Breast epithelium (tissue), 4 donors: ENCODE data around the gene PPP2R2B. TPM values are rescaled to one million over a fixed set of nuclear protein-coding genes. Genes with fewer than 3 reads are reported as not detected.

Source experiments
- DNase-seq, 2 donors: peaks; one replicate each; pipeline ENCODE4 v3.0.0-alpha.2; 2019; ENCODE audit warnings: low spot score in 2 of 2
- H3K27ac ChIP-seq, 2 donors: fragments of 200-600 bp; sonication (generic) in 1 of 2; one replicate each; pipeline ENCODE4 v1.5.1; 2016 to 2019; ENCODE audit warnings: mild to moderate bottlenecking in 1 of 2
- H3K27me3 ChIP-seq, 2 donors: fragments of 200-600 bp; sonication (generic) in 1 of 2; one replicate each; pipeline versions ENCODE4 v1.5.1 to v1.6.0; 2017 to 2019; ENCODE audit warnings: control low read depth in 1 of 2, mild to moderate bottlenecking in 1 of 2
- H3K36me3 ChIP-seq: fragments of 200-600 bp; one replicate; pipeline ENCODE4 v1.5.1; 2019
- H3K4me1 ChIP-seq, 2 donors: fragments of 200-600 bp; sonication (generic); one replicate each; pipeline ENCODE4 v1.5.1; 2016 to 2019; ENCODE audit warnings: control low read depth in 1 of 2
- H3K4me3 ChIP-seq, 3 donors: fragments of 200-600 bp; sonication (generic); 1 replicate in 2 of 3; 2 replicates in 1 of 3; pipeline ENCODE4 v1.5.1; 2016 to 2019; ENCODE audit warnings: mild to moderate bottlenecking in 3 of 3, moderate library complexity in 2 of 3
- H3K9me3 ChIP-seq, 2 donors: fragments of 200-600 bp; sonication (generic) in 1 of 2; one replicate each; pipeline ENCODE4 v1.5.1; 2016 to 2019; ENCODE audit warnings: control low read depth in 1 of 2
- CTCF ChIP-seq, 3 donors: fragments of 450-650 bp; IDR thresholded peaks; one replicate each; pipeline ENCODE4 v1.5.1; 2016 to 2017; ENCODE audit warnings: antibody characterized with exemption in 3 of 3, mild to moderate bottlenecking in 3 of 3, moderate library complexity in 3 of 3
- POLR2A ChIP-seq: fragments of 450-650 bp; IDR thresholded peaks from one replicate; pipeline ENCODE4 v1.6.1; 2016; ENCODE audit warnings: antibody characterized with exemption, mild to moderate bottlenecking, moderate library complexity
- POLR2AphosphoS5 ChIP-seq, 3 donors: sonication (generic); formaldehyde crosslinking; IDR thresholded peaks; one replicate each; pipeline ENCODE4 v1.6.1; 2017; ENCODE audit warnings: antibody characterized with exemption in 3 of 3
- intact Hi-C: fragments of 100-400 bp; cut with DNase I; formaldehyde crosslinking; loops from one replicate; pipeline ENCODE4 v1.15.1; 2023; ENCODE audit warnings: low total_unique reads
- total RNA-seq, 3 donors: library from RNA; depleted of rRNA; stranded (reverse); fragments of >200 nt; gene quantifications; one replicate each; pipeline ENCODE4 v1.1.0, GENCODE V29; 2016

PPP2R2B gene
- total RNA-seq, 3 donors from 2014 or later, result 0.33 to 1.8 (median 1.6) TPM

GRCh38 chr5:146632620-146633322 lies 245.8 kb downstream of the PPP2R2B start:
- H3K36me3 ChIP-seq, result no peaks in the 10 kb centered on the region
- peaks cover 0 to 8% of the 10 kb centered on the region in 2 donors for H3K9me3 ChIP-seq
- H3K4me1 ChIP-seq, result no peaks in the 10 kb centered on the region
- intact Hi-C loops, result no loop called here
- no peak for DNase-seq
- no peaks in the 10 kb centered on the region for H3K27me3 ChIP-seq
- H3K27ac ChIP-seq, result no peak overlapping the region
- H3K4me3 ChIP-seq, result no peak overlapping the region
- TF ChIP-seq POLR2AphosphoS5 (IDR thresholded peaks at IDR 0.05) (no peak), CTCF (IDR thresholded peaks at IDR 0.05) (no peak), POLR2A (no peak)

DNA sequence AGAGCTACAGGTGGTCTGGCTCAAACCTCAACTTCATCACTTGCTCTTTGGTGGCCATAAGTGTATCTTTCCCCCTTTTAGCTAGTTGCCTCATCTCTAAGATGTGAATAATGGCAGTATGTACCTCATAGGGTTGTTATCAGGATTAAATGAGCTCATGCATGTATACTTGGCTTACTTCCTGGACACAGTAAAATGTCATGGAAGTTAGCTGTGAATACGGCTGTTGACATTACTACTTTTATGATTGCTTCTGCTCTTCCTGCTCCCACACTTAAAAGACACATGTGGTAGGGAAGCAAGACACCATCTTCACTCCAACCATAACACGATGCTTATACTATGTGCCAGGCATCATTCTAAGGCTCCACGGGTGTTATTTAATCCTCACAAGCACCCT lies 248.1 kb downstream of the PPP2R2B start:
- H3K4me3 ChIP-seq, result no peak overlapping the region
- intact Hi-C loops, result no loop called here
- no peaks in the 10 kb centered on the region for H3K4me1 ChIP-seq
- no peaks in the 10 kb centered on the region for H3K27me3 ChIP-seq
- TF ChIP-seq POLR2A (no peak), POLR2AphosphoS5 (IDR thresholded peaks at IDR 0.05) (no peak), CTCF (IDR thresholded peaks at IDR 0.05) (no peak)
- no peak overlapping the region for H3K27ac ChIP-seq
- DNase-seq, result no peak
- no peaks in the 10 kb centered on the region for H3K36me3 ChIP-seq
- H3K9me3 ChIP-seq, result peaks cover 0 to 8% of the 10 kb centered on the region in 2 donors

DNA sequence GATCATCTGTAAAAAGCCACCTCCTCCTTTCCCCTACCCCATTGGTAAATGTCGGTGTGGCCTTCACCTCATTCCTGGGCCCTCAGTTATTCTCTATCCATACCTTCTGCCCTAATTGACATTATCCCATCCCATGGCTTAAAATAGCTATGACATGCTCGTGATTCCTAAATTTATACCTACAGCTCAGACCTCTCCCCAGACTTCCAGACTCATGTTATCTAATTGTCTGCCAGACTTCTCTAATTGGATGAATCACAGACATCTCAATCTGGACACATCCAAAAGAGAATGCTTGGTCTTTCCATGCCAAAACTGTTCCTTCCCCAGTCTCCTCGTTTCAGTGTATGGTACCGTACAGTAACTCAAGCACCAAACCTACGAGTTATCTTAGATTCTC lies 249.6 kb downstream of the PPP2R2B start:
- TF ChIP-seq CTCF (IDR thresholded peaks at IDR 0.05) (no peak), POLR2AphosphoS5 (IDR thresholded peaks at IDR 0.05) (no peak), POLR2A (no peak)
- H3K9me3 ChIP-seq, result peaks cover 0 to 5% of the 10 kb centered on the region in 2 donors

DNA sequence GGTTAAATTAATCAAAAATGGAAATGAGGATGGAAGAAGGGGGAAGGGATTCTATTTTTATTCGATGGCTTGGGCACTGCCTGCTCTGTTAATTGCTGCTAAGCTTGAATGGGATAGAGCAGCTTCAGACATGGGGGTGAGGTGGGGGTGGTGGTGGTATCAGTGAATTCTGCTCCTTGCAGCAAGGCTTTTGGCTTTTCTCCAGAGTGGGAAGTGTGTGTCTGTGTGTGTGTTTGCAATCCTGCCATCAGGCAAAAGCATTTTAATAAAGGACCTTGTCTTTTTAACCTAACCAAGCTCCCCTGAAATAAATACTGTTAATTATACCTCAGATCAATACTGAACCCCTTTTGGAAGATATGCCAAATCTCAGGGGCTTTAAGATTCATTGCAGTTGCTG lies 251.6 kb downstream of the PPP2R2B start:
- TF ChIP-seq POLR2A (no peak), POLR2AphosphoS5 (IDR thresholded peaks at IDR 0.05) (no peak), CTCF (IDR thresholded peaks at IDR 0.05) (no peak)
- intact Hi-C loops, result no loop called here

More for the DNA sequence above, 249.6 kb downstream of the PPP2R2B start:
- Histone ChIP-seq H3K4me1 (no peaks in the 10 kb centered on the region), H3K27ac (no peak overlapping the region), H3K27me3 (no peaks in the 10 kb centered on the region), H3K4me3 (no peak overlapping the region), H3K36me3 (no peaks in the 10 kb centered on the region)
- no peak for DNase-seq
- intact Hi-C loops, result no loop called here

GRCh38 chr5:146624179-146624578 lies 254.4 kb downstream of the PPP2R2B start:
- TF ChIP-seq POLR2AphosphoS5 (IDR thresholded peaks at IDR 0.05), result no peak
- no peak for TF ChIP-seq CTCF (IDR thresholded peaks at IDR 0.05)
- no peak for TF ChIP-seq POLR2A
- H3K36me3 ChIP-seq, result no peaks in the 10 kb centered on the region

More for the DNA sequence above, 251.6 kb downstream of the PPP2R2B start:
- Histone ChIP-seq H3K27ac (no peak overlapping the region), H3K27me3 (no peaks in the 10 kb centered on the region), H3K9me3 (no peaks in the 10 kb centered on the region), H3K4me3 (no peak overlapping the region), H3K4me1 (no peaks in the 10 kb centered on the region), H3K36me3 (no peaks in the 10 kb centered on the region)
- no peak for DNase-seq

More at GRCh38 chr5:146624179-146624578, 254.4 kb downstream of the PPP2R2B start:
- no peaks in the 10 kb centered on the region for H3K4me1 ChIP-seq
- DNase-seq, result no peak
- H3K9me3 ChIP-seq, result no peaks in the 10 kb centered on the region
- no peak overlapping the region for H3K4me3 ChIP-seq
- H3K27me3 ChIP-seq, result no peaks in the 10 kb centered on the region
- H3K27ac ChIP-seq, result no peak overlapping the region
- intact Hi-C loops, result no loop called here
